B cell (primary cell): ENCODE results near the gene DDI2.
"Not testable (repeated sequence)": the region's sequence is repeated elsewhere in the genome, so short reads cannot be mapped to it uniquely, and the experiment has no call there.

ENCODE experiments used
- EZH2 ChIP-seq: IDR thresholded peaks from 2 replicates; pipeline ENCODE4 v1.6.1; 2012; ENCODE audit warnings: borderline replicate concordance, low read depth, mild to moderate bottlenecking, moderate library complexity, low read length; ENCODE audit not compliant: insufficient read depth, poor library complexity, severe bottlenecking
- TF ChIP-seq, protein P1 (sequence below): fragments of 200-600 bp; IDR thresholded peaks from one replicate; pipeline ENCODE4 v1.8.0; 2022; ENCODE audit warnings: antibody characterized with exemption, mild to moderate bottlenecking

DNA sequence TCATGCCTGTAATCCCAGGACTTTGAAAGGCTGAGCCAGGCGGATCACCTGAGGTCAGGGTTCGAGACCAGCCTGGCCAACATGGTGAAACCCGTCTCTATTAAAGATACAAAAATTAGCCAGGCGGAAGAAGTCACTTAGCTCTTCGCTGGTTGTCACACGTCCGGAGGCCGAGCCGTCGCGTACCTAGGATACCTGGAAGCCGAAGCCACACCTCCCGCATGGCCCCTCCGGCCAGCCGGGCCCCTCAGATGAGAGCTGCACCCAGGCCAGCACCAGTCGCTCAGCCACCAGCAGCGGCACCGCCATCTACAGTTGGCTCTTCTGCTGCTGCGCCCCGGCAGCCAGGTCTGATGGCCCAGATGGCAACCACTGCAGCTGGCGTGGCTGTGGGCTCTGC lies 12.9 kb upstream of the DDI2 start:
- TF ChIP-seq, protein P1, sequence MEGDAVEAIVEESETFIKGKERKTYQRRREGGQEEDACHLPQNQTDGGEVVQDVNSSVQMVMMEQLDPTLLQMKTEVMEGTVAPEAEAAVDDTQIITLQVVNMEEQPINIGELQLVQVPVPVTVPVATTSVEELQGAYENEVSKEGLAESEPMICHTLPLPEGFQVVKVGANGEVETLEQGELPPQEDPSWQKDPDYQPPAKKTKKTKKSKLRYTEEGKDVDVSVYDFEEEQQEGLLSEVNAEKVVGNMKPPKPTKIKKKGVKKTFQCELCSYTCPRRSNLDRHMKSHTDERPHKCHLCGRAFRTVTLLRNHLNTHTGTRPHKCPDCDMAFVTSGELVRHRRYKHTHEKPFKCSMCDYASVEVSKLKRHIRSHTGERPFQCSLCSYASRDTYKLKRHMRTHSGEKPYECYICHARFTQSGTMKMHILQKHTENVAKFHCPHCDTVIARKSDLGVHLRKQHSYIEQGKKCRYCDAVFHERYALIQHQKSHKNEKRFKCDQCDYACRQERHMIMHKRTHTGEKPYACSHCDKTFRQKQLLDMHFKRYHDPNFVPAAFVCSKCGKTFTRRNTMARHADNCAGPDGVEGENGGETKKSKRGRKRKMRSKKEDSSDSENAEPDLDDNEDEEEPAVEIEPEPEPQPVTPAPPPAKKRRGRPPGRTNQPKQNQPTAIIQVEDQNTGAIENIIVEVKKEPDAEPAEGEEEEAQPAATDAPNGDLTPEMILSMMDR: not testable (repeated sequence)
- not testable (repeated sequence) for TF ChIP-seq EZH2
